NCI-H2171 (cell line): ENCODE results near the gene SAMD15.
"Not testable (repeated sequence)": the region's sequence is repeated elsewhere in the genome, so short reads cannot be mapped to it uniquely, and the experiment has no call there.

Experiments used
- DNase-seq: peaks from one replicate; lab custom pipeline; 2025; lab: John Stamatoyannopoulos, UW

The SAMD15 gene

GRCh38 chr14:77375973-77376770 lies 1.0 kb upstream of the SAMD15 start:
- no peak for DNase-seq

DNA sequence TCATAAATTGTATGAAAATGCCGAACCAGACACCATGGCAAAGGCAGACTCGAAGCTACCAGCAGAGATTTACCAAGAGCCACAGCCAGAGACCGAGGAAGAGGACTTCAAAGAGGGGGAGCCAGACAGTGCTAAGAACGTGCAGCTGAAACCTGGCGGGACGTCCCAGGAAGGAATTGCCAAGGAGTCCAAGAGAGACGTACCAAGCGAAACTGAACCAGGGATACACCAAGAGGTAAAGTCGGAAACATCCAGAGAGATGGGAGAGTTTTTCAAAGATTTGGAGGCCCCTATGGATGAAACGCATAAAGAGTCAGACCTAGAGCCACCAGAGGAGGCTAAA lies 294 bp downstream of the SAMD15 start:
- DNase-seq: no peak

GRCh38 chr14:77378701-77379100 lies 1.5 kb downstream of the SAMD15 start:
- no peak for DNase-seq

GRCh38 chr14:77390188-77390587 lies 13.0 kb downstream of the SAMD15 start:
- no peak for DNase-seq

- DNase-seq: no peak
Observed at GRCh38 chr14:77400216-77400615, 23.0 kb downstream of the SAMD15 start.

DNA sequence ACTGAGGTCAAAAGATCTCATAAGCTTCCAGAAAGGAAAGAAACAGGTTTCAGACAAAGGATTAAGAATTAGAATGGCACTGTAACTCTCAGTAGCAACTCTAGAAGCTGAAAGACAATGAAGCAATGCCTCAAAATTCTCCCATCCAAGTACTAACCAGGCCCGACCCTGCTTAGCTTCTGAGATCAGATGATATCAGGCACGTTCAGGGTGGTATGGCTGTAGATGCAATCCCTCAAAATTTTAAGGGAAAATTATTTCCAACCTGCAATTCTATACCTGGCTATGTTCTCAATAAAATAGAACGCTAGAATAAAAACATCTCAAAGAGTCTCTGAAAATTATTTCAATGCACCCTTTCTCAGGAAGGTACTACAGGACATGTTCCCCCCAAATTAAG lies 26.6 kb downstream of the SAMD15 start:
- DNase-seq: no peak

DNA sequence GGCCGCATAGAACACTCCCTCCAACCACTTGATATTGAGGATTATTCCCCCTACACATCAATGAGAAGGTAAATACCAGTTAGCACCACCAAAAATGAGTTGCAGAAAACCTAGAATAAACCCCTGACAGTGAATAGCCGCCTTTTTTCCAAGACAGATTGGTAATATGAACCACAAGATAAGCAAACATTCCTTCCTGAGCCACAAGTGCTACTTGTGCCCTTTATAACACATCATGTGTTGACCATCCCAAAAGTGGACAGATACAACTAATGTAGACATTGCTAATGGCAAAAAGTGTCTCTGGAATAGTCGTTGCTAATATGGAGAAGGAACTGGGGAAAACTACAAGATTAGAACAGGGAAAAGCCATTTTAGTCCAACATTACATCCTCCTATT lies 28.9 kb downstream of the SAMD15 start:
- no peak for DNase-seq

DNA sequence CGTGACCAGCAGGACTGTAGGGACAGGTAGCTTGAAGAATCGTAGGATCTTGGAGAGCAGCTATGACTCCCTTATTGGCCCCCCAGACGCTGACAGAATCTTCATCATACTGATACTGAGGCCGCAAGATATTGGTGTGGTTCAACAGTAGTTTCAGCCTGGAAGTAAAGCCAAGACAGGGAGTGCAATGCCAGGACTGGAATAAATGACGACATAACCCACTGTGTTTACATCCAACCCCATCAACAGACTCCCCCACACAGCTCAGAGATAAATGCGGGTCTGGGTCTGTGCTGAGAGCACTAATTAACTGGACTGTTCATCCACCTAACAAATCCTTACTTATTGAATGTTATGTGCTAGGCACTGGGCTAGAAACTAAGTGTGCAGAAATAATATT lies 29.5 kb downstream of the SAMD15 start:
- DNase-seq: no peak

- no peak for DNase-seq
Observed at GRCh38 chr14:77407158-77407557, 30.0 kb downstream of the SAMD15 start.

DNA sequence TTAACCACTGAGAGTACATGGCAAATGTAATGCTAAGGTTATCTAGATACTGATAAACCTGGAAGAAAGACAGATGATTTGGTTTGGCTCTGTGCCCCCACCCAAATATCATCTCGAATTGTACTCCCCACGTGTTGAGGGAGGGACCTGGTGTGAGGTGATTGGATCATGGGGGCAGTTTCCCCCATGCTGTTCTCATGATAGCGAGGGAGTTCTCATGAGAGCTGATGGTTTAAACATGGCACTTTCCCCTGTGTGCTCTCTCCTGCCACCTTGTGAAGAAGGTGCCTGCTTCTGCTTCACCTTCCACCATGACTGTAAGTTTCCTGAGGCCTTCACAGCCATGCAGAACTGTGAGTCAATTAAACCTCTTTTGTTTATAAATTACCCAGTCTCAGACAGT lies 32.0 kb downstream of the SAMD15 start:
- DNase-seq: no peak

- not testable (repeated sequence) for DNase-seq
Observed at GRCh38 chr14:77415403-77416030, 38.3 kb downstream of the SAMD15 start.

GRCh38 chr14:77416098-77416497 lies 38.9 kb downstream of the SAMD15 start:
- not testable (repeated sequence) for DNase-seq

GRCh38 chr14:77416836-77417235 lies 39.7 kb downstream of the SAMD15 start:
- DNase-seq: no peak

- DNase-seq: no peak
Observed at GRCh38 chr14:77421201-77421600, 44.0 kb downstream of the SAMD15 start.

- no peak for DNase-seq
Observed at GRCh38 chr14:77423423-77423822, 46.2 kb downstream of the SAMD15 start, which contains the start of gene NOXRED1. NOXRED1 (minus strand) TSS chr14:77423523; CDS start chr14:77422889, 634 bp downstream.

GRCh38 chr14:77424862-77425261 lies 47.7 kb downstream of the SAMD15 start:
- no peak for DNase-seq

GRCh38 chr14:77426396-77426795 lies 49.2 kb downstream of the SAMD15 start:
- no peak for DNase-seq

DNA sequence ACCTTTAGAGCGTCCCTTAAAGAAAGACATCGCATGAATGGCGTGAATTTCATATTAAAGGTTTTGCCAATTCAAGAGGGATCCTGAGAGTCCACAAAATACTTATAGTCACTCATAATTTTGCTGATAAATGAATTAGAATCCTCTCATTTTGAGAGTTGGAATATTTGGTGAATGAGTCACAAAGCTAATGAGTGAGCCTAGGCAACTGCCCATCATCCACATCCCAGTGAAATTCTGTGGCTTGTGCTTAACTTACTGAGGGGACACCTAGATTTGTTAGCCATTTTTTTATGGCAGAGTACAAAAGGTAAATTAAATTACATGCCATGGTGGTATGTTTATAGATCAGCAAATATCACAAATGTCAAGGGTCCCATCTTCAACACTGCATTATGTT lies 58.9 kb downstream of the SAMD15 start:
- no peak for DNase-seq

DNA sequence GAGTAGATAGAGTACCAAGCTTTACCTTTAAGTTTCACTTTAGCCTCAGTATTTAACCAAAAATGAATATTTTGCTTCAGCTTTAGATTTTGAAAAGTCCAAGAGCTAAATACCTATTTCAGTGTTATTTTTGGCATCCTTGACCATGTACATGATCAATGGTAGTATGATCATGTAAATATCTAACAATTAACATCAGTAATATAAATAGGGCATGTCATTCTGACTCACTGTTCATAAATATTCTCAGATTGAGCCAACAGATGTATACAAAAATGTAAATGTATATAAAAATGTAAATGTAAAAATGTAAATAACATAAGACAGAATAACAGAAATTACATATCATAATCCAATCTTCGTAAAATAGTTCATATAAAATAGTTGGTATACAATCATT lies 61.4 kb downstream of the SAMD15 start:
- no peak for DNase-seq

DNA sequence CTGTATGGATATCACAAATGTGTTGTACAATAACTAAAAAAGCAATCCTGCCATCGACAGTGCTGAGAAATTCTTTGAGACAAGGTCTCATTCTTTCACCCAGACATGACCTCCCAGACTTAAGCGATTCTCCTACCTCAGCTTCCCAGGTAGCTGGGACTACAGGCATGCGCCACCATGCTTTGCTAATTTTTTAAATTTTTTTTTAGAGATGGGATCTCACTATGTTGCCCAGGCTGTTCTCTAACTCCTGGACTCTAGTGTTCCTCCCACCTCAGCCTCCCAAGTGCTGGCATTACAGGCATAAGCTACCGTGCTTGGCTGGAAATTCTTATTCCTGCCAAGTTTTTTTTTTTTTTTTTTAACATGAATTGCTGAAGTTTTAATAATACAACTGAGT lies 62.7 kb downstream of the SAMD15 start:
- no peak for DNase-seq
